Muscle of back (tissue), 11 donors: ENCODE measurements around the gene TMEM204. TPM values are rescaled to one million over a fixed set of nuclear protein-coding genes. Genes with fewer than 3 reads are reported as not detected.

Experiments used
- DNase-seq, 3 donors: peaks; one replicate each; pipeline versions ENCODE4 v3.0.0 to v3.0.0-alpha.2; 2013
- polyA plus RNA-seq, 10 donors: library from polyadenylated mRNA; unstranded; fragments of 120-200 nt; gene quantifications; one replicate each; pipeline ENCODE4 v1.2.1, GENCODE V29; 2013; ENCODE audit not compliant: insufficient read length in 10 of 10

Gene TMEM204
- polyA plus RNA-seq, 10 donors: 10.3 to 21.1 (median 15.1) TPM

GRCh38 chr16:1554826-1555445, 21.5 kb downstream of the TMEM204 start:
- DNase-seq: no peak

- DNase-seq: no peak
Observed at GRCh38 chr16:1556254-1556653, 22.8 kb downstream of the TMEM204 start.

GRCh38 chr16:1557074-1557473, 23.6 kb downstream of the TMEM204 start:
- DNase-seq: no peak

- DNase-seq: no peak
Observed at GRCh38 chr16:1557576-1557975, 24.1 kb downstream of the TMEM204 start.

GRCh38 chr16:1559446-1559975, 26.0 kb downstream of the TMEM204 start:
- DNase-seq: no peak

GRCh38 chr16:1560153-1560552, 26.7 kb downstream of the TMEM204 start:
- DNase-seq: no peak

- DNase-seq: no peak
Observed at GRCh38 chr16:1560866-1561265, 27.4 kb downstream of the TMEM204 start.

- DNase-seq: no peak
Observed at GRCh38 chr16:1561266-1561665, 27.8 kb downstream of the TMEM204 start.

- no peak for DNase-seq
Observed at GRCh38 chr16:1561836-1562235, 28.4 kb downstream of the TMEM204 start.

GRCh38 chr16:1563786-1564185, 30.3 kb downstream of the TMEM204 start:
- no peak for DNase-seq

GRCh38 chr16:1564325-1564724, 30.9 kb downstream of the TMEM204 start:
- DNase-seq: no peak

GRCh38 chr16:1565083-1565805, 31.8 kb downstream of the TMEM204 start:
- no peak for DNase-seq

- no peak for DNase-seq
Observed at GRCh38 chr16:1567988-1568387, 34.5 kb downstream of the TMEM204 start.

- no peak for DNase-seq
Observed at GRCh38 chr16:1571012-1571671, 37.7 kb downstream of the TMEM204 start.

GRCh38 chr16:1572673-1573072, 39.2 kb downstream of the TMEM204 start:
- no peak for DNase-seq

- no peak for DNase-seq
Observed at GRCh38 chr16:1573301-1573700, 39.8 kb downstream of the TMEM204 start.

- DNase-seq: no peak
Observed at GRCh38 chr16:1575578-1575977, 42.1 kb downstream of the TMEM204 start.

GRCh38 chr16:1579214-1579613, 45.7 kb downstream of the TMEM204 start:
- DNase-seq: no peak

GRCh38 chr16:1580256-1580655, 46.8 kb downstream of the TMEM204 start:
- no peak for DNase-seq

GRCh38 chr16:1580956-1581355, 47.5 kb downstream of the TMEM204 start:
- no peak for DNase-seq

- DNase-seq: no peak
Observed at GRCh38 chr16:1581804-1582203, 48.3 kb downstream of the TMEM204 start.

GRCh38 chr16:1583180-1583579, 49.7 kb downstream of the TMEM204 start:
- DNase-seq: no peak

GRCh38 chr16:1584926-1585484, 51.5 kb downstream of the TMEM204 start:
- no peak for DNase-seq
